H1 (cell line): Measurements from ENCODE around the gene TSC2. TPM values are rescaled to one million over a fixed set of nuclear protein-coding genes. Genes with fewer than 3 reads are reported as not detected.

Source experiments
- CTCF ChIA-PET: fragments of 300-600 bp; sonication (Branson Sonifier 250); formaldehyde crosslinking; loops from one replicate; lab custom pipeline; 2021; ENCODE audit not compliant: partially characterized antibody; lab: Charles Lee
- POLR2A ChIA-PET: fragments of 300-600 bp; sonication (Branson Sonifier 250); formaldehyde crosslinking; loops from one replicate; lab custom pipeline; 2021; ENCODE audit warnings: inconsistent platforms; ENCODE audit not compliant: partially characterized antibody; lab: Charles Lee
- DNase-seq, 2 experiments: peaks; one replicate each; pipeline versions ENCODE4 v3.0.0 to v3.0.0-alpha.2; 2010 to 2022; ENCODE audit warnings: low spot score in 2 of 2, low read depth in 1 of 2, mixed read lengths in 1 of 2
- FAIRE-seq: peaks from 2 replicates; lab custom pipeline; 2011; peaks lifted over from hg19 to GRCh38; lab: Jason Lieb, UNC
- H2AFZ ChIP-seq: 2 replicates; pipeline ENCODE4 v1.8.1; 2012; ENCODE audit warnings: low read length, inconsistent platforms
- H2AK5ac ChIP-seq: 2 replicates; pipeline ENCODE4 v1.6.1; 2013; ENCODE audit warnings: low read depth, low read length
- H2BK120ac ChIP-seq: replicated peaks from 2 replicates; pipeline ENCODE3; 2013; ENCODE audit warnings: low read depth, low read length, inconsistent platforms
- H2BK12ac ChIP-seq: 2 replicates; pipeline ENCODE4 v1.6.1; 2013; ENCODE audit warnings: low read depth, low read length
- H2BK15ac ChIP-seq: 2 replicates; pipeline ENCODE4 v1.6.1; 2013; ENCODE audit warnings: low read length
- H2BK20ac ChIP-seq: 2 replicates; pipeline ENCODE4 v1.6.1; 2013; ENCODE audit warnings: low read length
- H2BK5ac ChIP-seq: 2 replicates; pipeline ENCODE4 v1.6.1; 2013; ENCODE audit warnings: low read depth, low read length
- H3K14ac ChIP-seq: 2 replicates; pipeline ENCODE4 v1.6.1; 2013; ENCODE audit warnings: inconsistent platforms; ENCODE audit not compliant: insufficient read length
- H3K18ac ChIP-seq: 2 replicates; pipeline ENCODE4 v1.6.1; 2013; ENCODE audit warnings: low read length; ENCODE audit errors: extremely low read depth
- H3K23ac ChIP-seq: 2 replicates; pipeline ENCODE4 v1.6.1; 2013; ENCODE audit warnings: inconsistent platforms; ENCODE audit not compliant: insufficient read length
- H3K23me2 ChIP-seq: 2 replicates; pipeline ENCODE4 v1.6.1; 2013; ENCODE audit warnings: low read depth, low read length
- H3K27ac ChIP-seq: 2 replicates; pipeline ENCODE4 v1.6.1; 2011; ENCODE audit warnings: low read depth, low read length, inconsistent platforms
- H3K27me3 ChIP-seq, 4 experiments: replicated peaks in 1 of 4; 1 replicate in 1 of 4; 2 replicates in 3 of 4; pipeline versions ENCODE4 v1.6.1 to v1.8.1; 2011 to 2013; ENCODE audit warnings: low read length in 3 of 4, mild to moderate bottlenecking in 3 of 4, inconsistent platforms in 2 of 4, mixed read lengths in 2 of 4, moderate library complexity in 1 of 4; ENCODE audit not compliant: control insufficient read depth in 3 of 4, insufficient read depth in 3 of 4; ENCODE audit errors: extremely low read depth in 1 of 4
- H3K36me3 ChIP-seq, 4 experiments: 2 replicates each; pipeline versions ENCODE4 v1.6.1 to v1.8.1; 2011 to 2013; ENCODE audit warnings: mild to moderate bottlenecking in 4 of 4, low read length in 3 of 4, moderate library complexity in 2 of 4, control low read depth in 1 of 4, inconsistent platforms in 1 of 4; ENCODE audit not compliant: insufficient read depth in 4 of 4, control insufficient read depth in 2 of 4
- H3K4ac ChIP-seq: replicated peaks from 2 replicates; pipeline ENCODE3; 2013; ENCODE audit warnings: low read length, low read depth, mixed read lengths, inconsistent platforms; ENCODE audit not compliant: insufficient read length
- H3K4me1 ChIP-seq, 4 experiments: replicated peaks in 1 of 4; 1 replicate in 1 of 4; 2 replicates in 3 of 4; pipeline versions ENCODE4 v1.6.1 to v1.8.1; 2011 to 2013; ENCODE audit warnings: low read length in 3 of 4, inconsistent platforms in 2 of 4, mixed read lengths in 1 of 4; ENCODE audit not compliant: insufficient read depth in 4 of 4, control insufficient read depth in 3 of 4
- H3K4me2 ChIP-seq, 2 experiments: 2 replicates each; pipeline versions ENCODE4 v1.6.1 to v1.8.1; 2011 to 2013; ENCODE audit warnings: low read depth in 2 of 2, low read length in 2 of 2, control low read depth in 1 of 2, inconsistent platforms in 1 of 2, mild to moderate bottlenecking in 1 of 2; ENCODE audit not compliant: insufficient read depth in 1 of 2
- H3K4me3 ChIP-seq, 4 experiments: fragments of 200-600, 300-600 bp in 1 of 4; sonication (generic), shearing (Covaris generic), sonication (Bioruptor Twin) in 1 of 4; 2 replicates each; pipeline versions ENCODE4 v1.5.1 to v1.8.1; 2011 to 2016; ENCODE audit warnings: low read length in 4 of 4, low read depth in 3 of 4, control low read depth in 2 of 4, inconsistent platforms in 2 of 4, mild to moderate bottlenecking in 2 of 4, mixed read lengths in 1 of 4, moderate library complexity in 1 of 4; ENCODE audit not compliant: insufficient read depth in 2 of 4; ENCODE audit errors: extremely low read depth in 1 of 4
- H3K56ac ChIP-seq: replicated peaks from 2 replicates; pipeline ENCODE3; 2013; ENCODE audit warnings: low read depth, mild to moderate bottlenecking, mixed read lengths, low read length, inconsistent platforms; ENCODE audit not compliant: insufficient read length
- H3K79me1 ChIP-seq: 2 replicates; pipeline ENCODE4 v1.6.1; 2013; ENCODE audit warnings: low read depth, low read length, control low read depth
- H3K79me2 ChIP-seq, 2 experiments: 2 replicates each; pipeline versions ENCODE4 v1.6.1 to v1.8.1; 2012 to 2013; ENCODE audit warnings: low read length in 2 of 2, mild to moderate bottlenecking in 2 of 2, inconsistent platforms in 1 of 2; ENCODE audit not compliant: insufficient read depth in 2 of 2, control insufficient read depth in 1 of 2
- H3K9ac ChIP-seq, 4 experiments: replicated peaks in 1 of 4; 1 replicate in 1 of 4; 2 replicates in 3 of 4; pipeline versions ENCODE4 v1.6.1 to v1.8.1; 2011 to 2013; ENCODE audit warnings: low read depth in 3 of 4, low read length in 3 of 4, control low read depth in 2 of 4, mild to moderate bottlenecking in 2 of 4, moderate library complexity in 2 of 4, inconsistent platforms in 1 of 4; ENCODE audit errors: extremely low read depth in 1 of 4
- H3K9me3 ChIP-seq, 2 experiments: 2 replicates each; pipeline versions ENCODE4 v1.6.1 to v1.8.1; 2012 to 2013; ENCODE audit warnings: mild to moderate bottlenecking in 2 of 2, moderate library complexity in 2 of 2, control low read depth in 1 of 2, inconsistent platforms in 1 of 2, low read depth in 1 of 2, low read length in 1 of 2, mixed read lengths in 1 of 2; ENCODE audit not compliant: insufficient read depth in 2 of 2
- H4K20me1 ChIP-seq, 2 experiments: replicated peaks in 1 of 2; 2 replicates each; pipeline versions ENCODE3 to v1.8.1; 2011 to 2013; ENCODE audit warnings: inconsistent platforms in 2 of 2, low read length in 2 of 2, mild to moderate bottlenecking in 1 of 2; ENCODE audit not compliant: insufficient read depth in 2 of 2, control insufficient read depth in 1 of 2
- H4K5ac ChIP-seq: 2 replicates; pipeline ENCODE4 v1.6.1; 2013; ENCODE audit warnings: low read length, low read depth, mixed read lengths, inconsistent platforms; ENCODE audit not compliant: insufficient read length
- H4K8ac ChIP-seq: 2 replicates; pipeline ENCODE4 v1.8.0; 2013; ENCODE audit warnings: mild to moderate bottlenecking, moderate library complexity, low read length, inconsistent platforms; ENCODE audit not compliant: insufficient read depth; ENCODE audit errors: extremely low read depth
- H4K91ac ChIP-seq: replicated peaks from 2 replicates; pipeline ENCODE3; 2013; ENCODE audit warnings: low read length, mixed read lengths, inconsistent platforms; ENCODE audit not compliant: insufficient read length
- CBX5 ChIP-seq: fragments of 300-800, 300-1000 bp; sonication (generic); IDR thresholded peaks from 2 replicates; pipeline ENCODE4 v1.7.1; 2016; ENCODE audit warnings: antibody characterized with exemption, low read length, low read depth
- EZH2 ChIP-seq: fragments of 200-600 bp; sonication (generic); IDR thresholded peaks from 2 replicates; pipeline ENCODE4 v1.7.1; 2012; ENCODE audit warnings: low read depth, mild to moderate bottlenecking, moderate library complexity, low read length, inconsistent platforms; ENCODE audit not compliant: severe bottlenecking
- HDAC2 ChIP-seq, 2 experiments: fragments of 300-600 bp in 1 of 2; sonication (generic) in 1 of 2; IDR thresholded peaks; 2 replicates each; pipeline ENCODE4 v1.6.1; 2011 to 2012; ENCODE audit warnings: low read depth in 2 of 2, low read length in 2 of 2, mild to moderate bottlenecking in 2 of 2, moderate library complexity in 2 of 2, borderline replicate concordance in 1 of 2, inconsistent platforms in 1 of 2
- RFX5 ChIP-seq: IDR thresholded peaks from 2 replicates; pipeline ENCODE4 v1.6.1; 2011; ENCODE audit warnings: low read depth, low read length, improper control_type of control experiment, borderline replicate concordance
- SIX5 ChIP-seq: IDR thresholded peaks from 2 replicates; pipeline ENCODE4 v1.6.1; 2011; ENCODE audit warnings: mild to moderate bottlenecking, low read depth, low read length
- WGBS, 2 experiments: shearing (Covaris generic) in 1 of 2; methylation state at CpG; one replicate each; pipeline versions ENCODE4 v1.1.6 to v1.1.7; 2013 to 2015; ENCODE audit warnings: low lambda C conversion rate in 2 of 2, mixed read lengths in 2 of 2, inconsistent platforms in 1 of 2, low coverage in 1 of 2, missing lambda C conversion rate in 1 of 2; ENCODE audit not compliant: insufficient replicate concordance in 2 of 2, insufficient coverage in 1 of 2, insufficient read length in 1 of 2; ENCODE audit errors: extremely low coverage in 1 of 2, missing lambda C conversion rate in 1 of 2; 5-methylcytosine and 5-hydroxymethylcytosine counted together
- polyA plus RNA-seq, 7 experiments: library from polyadenylated mRNA; depleted of rRNA in 3 of 7; stranded (reverse) in 5 of 7; unstranded in 2 of 7; fragments of >200 nt in 5 of 7; fragments of 200-250 nt in 2 of 7; gene quantifications; 1 replicate in 5 of 7; 2 replicates in 1 of 7; 4 replicates in 1 of 7; pipeline versions ENCODE4 v1.2.1 to v1.2.3, GENCODE V29; 2011 to 2013; ENCODE audit warnings: missing spikeins in 2 of 7, mixed read lengths in 2 of 7
- total RNA-seq: library from RNA; stranded (reverse); fragmentation: NEBNext Ultra II Directional; extraction: Animal tissue kit (Norgen Biotek cat#: 25700); gene quantifications from 2 replicates; pipeline ENCODE4 v1.2.1, GENCODE V29; 2021
- TF ChIP-seq, protein P1 (sequence below), 3 experiments: IDR thresholded peaks; 1 replicate in 2 of 3; 2 replicates in 1 of 3; pipeline versions ENCODE4 v1.5.1 to v1.6.1; 2011; ENCODE audit warnings: low read length in 3 of 3, mild to moderate bottlenecking in 3 of 3, inconsistent platforms in 2 of 3, low read depth in 1 of 3, moderate library complexity in 1 of 3; ENCODE audit not compliant: insufficient read depth in 1 of 3; ENCODE audit errors: control extremely low read depth in 1 of 3
- TF ChIP-seq, protein P2 (sequence below): IDR thresholded peaks from 2 replicates; pipeline ENCODE4 v1.6.1; 2011; ENCODE audit warnings: low read depth, mild to moderate bottlenecking, low read length; ENCODE audit not compliant: insufficient read depth

The TSC2 gene
- total and polyA plus RNA-seq, 2 of the 8 experiments (the other 6 are each of a cell fraction or from before 2014, with no cell fraction given), result 65.9 to 96.6 TPM

DNA sequence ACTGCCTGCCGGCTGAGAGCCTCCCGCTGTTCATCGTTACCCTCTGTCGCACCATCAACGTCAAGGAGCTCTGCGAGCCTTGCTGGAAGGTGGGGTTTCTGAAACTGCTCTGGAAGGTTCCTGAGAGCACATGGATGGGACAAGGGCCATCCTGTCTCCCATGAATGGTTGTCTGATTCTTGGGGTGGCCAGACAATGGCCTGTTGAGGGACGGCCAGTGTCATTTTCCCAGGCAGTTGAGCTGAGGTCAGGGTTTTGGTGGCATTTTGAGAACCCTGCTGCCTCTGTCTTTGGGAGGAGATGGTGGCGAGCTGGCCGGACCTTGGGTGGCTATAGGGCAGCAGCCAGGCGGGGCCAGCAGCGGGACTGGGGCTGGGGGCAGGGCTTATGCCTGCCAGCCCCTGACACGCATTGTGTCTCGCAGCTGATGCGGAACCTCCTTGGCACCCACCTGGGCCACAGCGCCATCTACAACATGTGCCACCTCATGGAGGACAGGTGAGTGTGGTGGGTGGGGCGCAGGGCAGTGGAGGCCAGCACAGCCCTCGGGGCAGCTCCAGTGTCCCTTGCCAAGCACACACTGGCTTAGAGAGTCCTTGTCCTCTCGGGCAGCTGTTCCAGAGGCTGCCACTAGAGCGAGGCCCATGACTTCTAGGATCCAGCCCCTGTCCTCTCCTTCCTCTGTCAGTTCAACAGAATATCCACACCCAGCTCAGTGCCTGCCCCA lies 9.1 kb downstream of the TSC2 start:
- no peak overlapping the region for H3K14ac ChIP-seq
- no peak overlapping the region for H3K18ac ChIP-seq
- H3K36me3 ChIP-seq, result peaks cover 0 to 5% (median 4%) of the 10 kb centered on the region in 4 experiments; a peak in 3 of 8 replicates
- no peak overlapping the region for H3K9ac ChIP-seq
- H3K23ac ChIP-seq, result no peak overlapping the region
- H3K56ac ChIP-seq, result no peak overlapping the region
- no peak overlapping the region for H4K5ac ChIP-seq
- CTCF ChIA-PET, result interaction anchor here (0.7 to 2.6 kb wide), 25 partner anchors 9 to 96 kb away, joined by 3 to 22 read pairs (median 5); partner anchors contain the start of genes NPW, NTHL1 and TSC2
- H2BK20ac ChIP-seq, result no peak overlapping the region
- H2AFZ ChIP-seq, result no peak overlapping the region
- no peak overlapping the region; the same call in 1 of the 2 replicates for H3K27ac ChIP-seq
- DNase-seq (no peak), FAIRE-seq (no peak)
- H3K23me2 ChIP-seq, result no peaks in the 10 kb centered on the region
- no peak overlapping the region for H3K4me3 ChIP-seq
- H2BK12ac ChIP-seq, result no peak overlapping the region
- no peaks in the 10 kb centered on the region for H3K79me2 ChIP-seq
- H3K27me3 ChIP-seq, result no peaks in the 10 kb centered on the region
- H4K20me1 ChIP-seq, result peaks cover 2 to 11% of the 10 kb centered on the region in 2 experiments
- H4K8ac ChIP-seq, result no peak overlapping the region
- no peaks in the 10 kb centered on the region for H3K4me1 ChIP-seq
- H2BK15ac ChIP-seq, result no peak overlapping the region
- no peaks in the 10 kb centered on the region for H3K79me1 ChIP-seq
- 89% methylated on average over 17 of the region's 19 CpGs; no CpG with 5 or more reads in 1 of the 2 experiments for whole genome bisulfite sequencing, 2 experiments
- no peak overlapping the region for H4K91ac ChIP-seq
- no peak overlapping the region for H3K4me2 ChIP-seq
- no peaks in the 10 kb centered on the region for H3K9me3 ChIP-seq
- no peak overlapping the region for H2BK5ac ChIP-seq
- no peak overlapping the region for H2AK5ac ChIP-seq
- H2BK120ac ChIP-seq, result no peak overlapping the region
- POLR2A ChIA-PET, result interaction anchor here (1.0 to 2.3 kb wide), 6 partner anchors 9 to 99 kb away, joined by 3 to 12 read pairs (median 4); partner anchors contain the start of genes NTHL1, TRAF7 and TSC2
- H3K4ac ChIP-seq, result no peak overlapping the region
- no peak for TF ChIP-seq SIX5
- no peak for TF ChIP-seq RFX5
- TF ChIP-seq HDAC2 (IDR thresholded peaks at IDR 0.05; ENCODE audit: borderline replicate concordance in 1 of 2, low read depth in 2 of 2, low read length in 2 of 2), result no peak
- TF ChIP-seq, protein P1, sequence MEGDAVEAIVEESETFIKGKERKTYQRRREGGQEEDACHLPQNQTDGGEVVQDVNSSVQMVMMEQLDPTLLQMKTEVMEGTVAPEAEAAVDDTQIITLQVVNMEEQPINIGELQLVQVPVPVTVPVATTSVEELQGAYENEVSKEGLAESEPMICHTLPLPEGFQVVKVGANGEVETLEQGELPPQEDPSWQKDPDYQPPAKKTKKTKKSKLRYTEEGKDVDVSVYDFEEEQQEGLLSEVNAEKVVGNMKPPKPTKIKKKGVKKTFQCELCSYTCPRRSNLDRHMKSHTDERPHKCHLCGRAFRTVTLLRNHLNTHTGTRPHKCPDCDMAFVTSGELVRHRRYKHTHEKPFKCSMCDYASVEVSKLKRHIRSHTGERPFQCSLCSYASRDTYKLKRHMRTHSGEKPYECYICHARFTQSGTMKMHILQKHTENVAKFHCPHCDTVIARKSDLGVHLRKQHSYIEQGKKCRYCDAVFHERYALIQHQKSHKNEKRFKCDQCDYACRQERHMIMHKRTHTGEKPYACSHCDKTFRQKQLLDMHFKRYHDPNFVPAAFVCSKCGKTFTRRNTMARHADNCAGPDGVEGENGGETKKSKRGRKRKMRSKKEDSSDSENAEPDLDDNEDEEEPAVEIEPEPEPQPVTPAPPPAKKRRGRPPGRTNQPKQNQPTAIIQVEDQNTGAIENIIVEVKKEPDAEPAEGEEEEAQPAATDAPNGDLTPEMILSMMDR (IDR thresholded peaks at IDR 0.05; ENCODE audit: control extremely low read depth in 1 of 3, insufficient read depth in 1 of 3, low read depth in 1 of 3, low read length in 3 of 3), result peak in 2 of 3 experiments; percentile 43 to 53; a peak in 3 of 4 replicates
- no peak for TF ChIP-seq EZH2
- TF ChIP-seq CBX5, result no peak
- TF ChIP-seq, protein P2, sequence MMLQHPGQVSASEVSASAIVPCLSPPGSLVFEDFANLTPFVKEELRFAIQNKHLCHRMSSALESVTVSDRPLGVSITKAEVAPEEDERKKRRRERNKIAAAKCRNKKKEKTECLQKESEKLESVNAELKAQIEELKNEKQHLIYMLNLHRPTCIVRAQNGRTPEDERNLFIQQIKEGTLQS, result no peak
